HCT116 (cell line): ENCODE data around the gene BBS7. TPM values are rescaled to one million over a fixed set of nuclear protein-coding genes. Genes with fewer than 3 reads are reported as not detected.

Source experiments
- ATAC-seq: fragments of 200-7000 bp; cut with Tn5 transposase; 2 replicates; pipeline ENCODE4 v1.9.1; 2020; ENCODE audit warnings: mild to moderate bottlenecking, moderate library complexity
- BruUV-seq: library from RNA; stranded (reverse); fragments of 400-500 nt; replicated peaks from 2 replicates; lab custom pipeline; 2021; lab: Mats Ljungman, UMichigan
- CTCF ChIA-PET: fragments of 300-600 bp; sonication (Branson Sonifier 250); formaldehyde crosslinking; loops from one replicate; lab custom pipeline; 2021; ENCODE audit warnings: antibody characterized with exemption; lab: Charles Lee
- POLR2A ChIA-PET: fragments of 300-600, 350-600 bp; sonication (Branson Sonifier 250); formaldehyde crosslinking; loops from one replicate; lab custom pipeline; 2021; ENCODE audit warnings: antibody characterized with exemption; lab: Charles Lee
- RAD21 ChIA-PET, 2 experiments: fragments of 300-600 bp; sonication (Branson Sonifier 250); formaldehyde crosslinking; loops; one replicate each; lab custom pipeline; 2023; ENCODE audit warnings: low total read pairs in 2 of 2; ENCODE audit not compliant: uncharacterized antibody in 2 of 2, unreplicated experiment in 2 of 2, low non-redundant PET in 1 of 2; lab: Charles Lee
- DNase-seq: peaks from one replicate; pipeline ENCODE4 v3.0.0-alpha.2; 2010; ENCODE audit warnings: low read depth, low spot score
- H2AFZ ChIP-seq: fragments of 200-600 bp; shearing (Covaris generic), sonication (generic); 2 replicates; pipeline ENCODE4 v1.6.1; 2017; ENCODE audit warnings: low read depth, mixed run types, mixed read lengths, antibody characterized with exemption, low read length; ENCODE audit not compliant: poor library complexity, severe bottlenecking
- H3K27ac ChIP-seq: 2 replicates; pipeline ENCODE4 v1.5.1; 2012; ENCODE audit warnings: low read depth, low read length
- H3K27me3 ChIP-seq: fragments of 200-600 bp; sonication (generic); 2 replicates; pipeline ENCODE4 v1.6.1; 2016; ENCODE audit warnings: mixed run types, low read length, mixed read lengths; ENCODE audit not compliant: insufficient read depth
- H3K36me3 ChIP-seq, 2 experiments: fragments of 200-500 bp in 1 of 2; fragments of 200-600 bp in 1 of 2; sonication (Bioruptor generic) in 1 of 2; sonication (generic) in 1 of 2; 2 replicates each; pipeline versions ENCODE4 v1.5.1 to v1.6.1; 2014 to 2016; ENCODE audit warnings: low read length in 2 of 2, inconsistent platforms in 1 of 2, mixed read lengths in 1 of 2, mixed run types in 1 of 2; ENCODE audit not compliant: insufficient read depth in 2 of 2, control insufficient read depth in 1 of 2
- H3K4me1 ChIP-seq, 2 experiments: fragments of 200-600 bp in 1 of 2; sonication (generic) in 1 of 2; 2 replicates each; pipeline versions ENCODE4 v1.5.1 to v1.6.1; 2012 to 2017; ENCODE audit warnings: low read length in 2 of 2, inconsistent platforms in 1 of 2, mild to moderate bottlenecking in 1 of 2, mixed read lengths in 1 of 2, mixed run types in 1 of 2, moderate library complexity in 1 of 2; ENCODE audit not compliant: insufficient read depth in 2 of 2, control insufficient read depth in 1 of 2
- H3K4me2 ChIP-seq: fragments of 200-600 bp; sonication (generic); 2 replicates; pipeline ENCODE4 v1.6.1; 2017; ENCODE audit warnings: mixed run types, low read length, mixed read lengths
- H3K4me3 ChIP-seq, 2 experiments: fragments of 200-600 bp in 1 of 2; sonication (generic) in 1 of 2; replicated peaks in 1 of 2; 2 replicates each; pipeline ENCODE4 v1.5.1; 2011 to 2016; ENCODE audit warnings: low read length in 2 of 2, control low read depth in 1 of 2, low read depth in 1 of 2, mild to moderate bottlenecking in 1 of 2, mixed read lengths in 1 of 2, mixed run types in 1 of 2
- H3K79me2 ChIP-seq: fragments of 200-600 bp; sonication (generic); 2 replicates; pipeline ENCODE4 v1.6.1; 2017; ENCODE audit warnings: mild to moderate bottlenecking, mixed run types, low read length, moderate library complexity, mixed read lengths; ENCODE audit not compliant: insufficient read depth
- H3K9ac ChIP-seq: fragments of 200-600 bp; sonication (generic); 2 replicates; pipeline ENCODE4 v1.6.1; 2016; ENCODE audit warnings: low read length, mixed read lengths
- H3K9me2 ChIP-seq: fragments of 200-600 bp; sonication (generic), shearing (Covaris generic); 2 replicates; pipeline ENCODE4 v1.6.1; 2017; ENCODE audit warnings: mixed run types, mild to moderate bottlenecking, moderate library complexity; ENCODE audit not compliant: insufficient read depth
- H3K9me3 ChIP-seq, 2 experiments: fragments of 200-500 bp in 1 of 2; fragments of 200-600 bp in 1 of 2; sonication (Bioruptor generic) in 1 of 2; sonication (generic) in 1 of 2; 2 replicates each; pipeline ENCODE4 v1.6.1; 2014 to 2017; ENCODE audit warnings: low read length in 2 of 2, mixed read lengths in 2 of 2, inconsistent platforms in 1 of 2, low read depth in 1 of 2, mild to moderate bottlenecking in 1 of 2, mixed run types in 1 of 2, moderate library complexity in 1 of 2; ENCODE audit not compliant: control insufficient read depth in 1 of 2, insufficient read depth in 1 of 2
- H4K20me1 ChIP-seq: fragments of 200-600 bp; sonication (generic), shearing (Covaris generic); 2 replicates; pipeline ENCODE4 v1.6.1; 2017; ENCODE audit warnings: mixed run types, mild to moderate bottlenecking, moderate library complexity; ENCODE audit not compliant: insufficient read depth
- CTCF ChIP-seq, 3 experiments: fragments of 200-600 bp in 1 of 3; sonication (generic) in 1 of 3; IDR thresholded peaks in 2 of 3; conservative IDR thresholded peaks in 1 of 3; 2 replicates each; pipeline ENCODE4 v1.5.1; 2012 to 2017; ENCODE audit warnings: low read depth in 2 of 3, low read length in 2 of 3, antibody characterized with exemption in 1 of 3, borderline replicate concordance in 1 of 3, control low read depth in 1 of 3, mild to moderate bottlenecking in 1 of 3, mixed read lengths in 1 of 3, mixed run types in 1 of 3, moderate library complexity in 1 of 3; ENCODE audit not compliant: insufficient read depth in 1 of 3
- EGR1 ChIP-seq: IDR thresholded peaks from 2 replicates; pipeline ENCODE4 v1.6.1; 2012; ENCODE audit warnings: low read depth
- EZH2 ChIP-seq: fragments of 200-600 bp; sonication (generic); IDR thresholded peaks from 2 replicates; pipeline ENCODE4 v1.6.1; 2017; ENCODE audit warnings: antibody characterized with exemption, mixed run types
- FOSL1 ChIP-seq: IDR thresholded peaks from 2 replicates; pipeline ENCODE4 v1.6.1; 2012; ENCODE audit warnings: low read depth
- POLR2A ChIP-seq: IDR thresholded peaks from 2 replicates; pipeline ENCODE4 v1.7.0; 2011; ENCODE audit warnings: borderline replicate concordance; ENCODE audit not compliant: insufficient read depth, insufficient read length; ENCODE audit errors: extremely low read depth
- REST ChIP-seq: IDR thresholded peaks from 2 replicates; pipeline ENCODE4 v1.6.1; 2012; ENCODE audit warnings: low read depth
- SP1 ChIP-seq: IDR thresholded peaks from 2 replicates; pipeline ENCODE4 v1.6.1; 2012; ENCODE audit warnings: low read depth
- YY1 ChIP-seq: IDR thresholded peaks from 2 replicates; pipeline ENCODE4 v1.6.1; 2011; ENCODE audit warnings: low read length, low read depth, moderate library complexity, mild to moderate bottlenecking; ENCODE audit not compliant: insufficient replicate concordance; ENCODE audit errors: extremely low read depth
- ZBTB33 ChIP-seq: IDR thresholded peaks from 2 replicates; pipeline ENCODE4 v1.6.1; 2011; ENCODE audit warnings: mild to moderate bottlenecking, low read length, moderate library complexity; ENCODE audit not compliant: insufficient replicate concordance; ENCODE audit errors: extremely low read depth
- intact Hi-C: fragments of 100-400 bp; cut with micrococcal nuclease; formaldehyde crosslinking; loops from 2 replicates; pipeline ENCODE4 v1.10.0; 2022
- total RNA-seq: library from RNA; stranded (reverse); gene quantifications from one replicate; pipeline ENCODE4 v1.2.1, GENCODE V29; 2021; ENCODE audit not compliant: unreplicated experiment

The BBS7 gene
- total RNA-seq, 1 experiment from 2014 or later: 22.9 TPM

GRCh38 chr4:121811122-121811521 lies 59.2 kb downstream of the BBS7 start:
- Histone ChIP-seq H3K9me3 (no peaks in the 10 kb centered on the region), H3K9me2 (no peaks in the 10 kb centered on the region), H3K4me2 (no peak overlapping the region), H2AFZ (no peak overlapping the region), H3K79me2 (peaks cover 43% of the 10 kb centered on the region), H3K4me1 (no peaks in the 10 kb centered on the region), H3K9ac (no peak overlapping the region), H3K27ac (no peak overlapping the region), H4K20me1 (no peaks in the 10 kb centered on the region; the same call in 1 of the 2 replicates), H3K27me3 (no peaks in the 10 kb centered on the region), H3K36me3 (peaks cover 63 to 73% of the 10 kb centered on the region in 2 experiments), H3K4me3 (no peak overlapping the region)
- RAD21 ChIA-PET: no interaction called here
- CTCF ChIA-PET: no interaction called here
- ATAC-seq (no peak), DNase-seq (no peak)
- POLR2A ChIA-PET: no interaction called here
- no peak for TF ChIP-seq EZH2
- no peak for TF ChIP-seq POLR2A
- no peak for TF ChIP-seq FOSL1
- intact Hi-C loops: no loop called here
- no TSS peak for BruUV-seq

GRCh38 chr4:121806411-121806810 lies 63.9 kb downstream of the BBS7 start:
- ChIA-PET POLR2A (no interaction called here), RAD21 (no interaction called here), CTCF (no interaction called here)
- Histone ChIP-seq H3K79me2 (peaks cover 60% of the 10 kb centered on the region), H3K4me3 (no peak overlapping the region), H3K36me3 (peaks cover 51 to 58% of the 10 kb centered on the region in 2 experiments), H3K9me2 (no peaks in the 10 kb centered on the region), H4K20me1 (no peaks in the 10 kb centered on the region; the same call in 1 of the 2 replicates), H3K27me3 (no peaks in the 10 kb centered on the region), H3K4me2 (no peak overlapping the region), H2AFZ (no peak overlapping the region), H3K4me1 (peaks cover 3 to 5% of the 10 kb centered on the region in 2 experiments; a peak in 3 of 4 replicates), H3K9ac (no peak overlapping the region), H3K9me3 (no peaks in the 10 kb centered on the region), H3K27ac (no peak overlapping the region)
- ATAC-seq (no peak), DNase-seq (no peak)
- no peak for TF ChIP-seq CTCF (IDR thresholded peaks at IDR 0.05 in 2 of 3, conservative IDR thresholded peaks at IDR 0.05 in 1 of 3; ENCODE audit: borderline replicate concordance in 1 of 3, insufficient read depth in 1 of 3, low read depth in 2 of 3, low read length in 2 of 3)
- no peak for TF ChIP-seq ZBTB33
- TF ChIP-seq REST: no peak
- TF ChIP-seq SP1: no peak
- no peak for TF ChIP-seq YY1
- no peak for TF ChIP-seq EGR1
- intact Hi-C loops: no loop called here
- BruUV-seq: no TSS peak
